Activated CD8-positive, alpha-beta memory T cell treated with anti-CD3 and anti-CD28 coated beads for 48 hours (primary cell): Measurements from ENCODE around the gene IREB2.
A peak's percentile ranks its signal among the peaks of the same experiment; 100 is the strongest.

ENCODE experiments used
- DNase-seq, 3 experiments: peaks; one replicate each; pipeline ENCODE4 v3.0.0-alpha.2; 2020; ENCODE audit warnings: low read depth in 2 of 3, low spot score in 2 of 3

The IREB2 gene

GRCh38 chr15:78540141-78540870, 102.3 kb downstream of the IREB2 start, which contains the start of gene PSMA4:
Gene PSMA4 (plus strand): TSS chr15:78540444. CDS start chr15:78541928, 1,484 bp downstream.
- peak; percentile 87 to 97 (median 90) for DNase-seq

GRCh38 chr15:78540871-78541743, 103.1 kb downstream of the IREB2 start:
- DNase-seq, result no peak

- DNase-seq, result no peak
Measured at GRCh38 chr15:78541744-78542034, 103.7 kb downstream of the IREB2 start.

GRCh38 chr15:78542647-78543046, 104.6 kb downstream of the IREB2 start:
- no peak for DNase-seq

GRCh38 chr15:78550194-78550593, 112.2 kb downstream of the IREB2 start:
- DNase-seq, result no peak

- no peak for DNase-seq
Measured at GRCh38 chr15:78550815-78551214, 112.8 kb downstream of the IREB2 start.
